Bone marrow (tissue), 2 donors: ENCODE results near the gene GCNA.

Source experiments
- DNase-seq, 2 donors: peaks; one replicate each; lab custom pipeline; 2025; lab: John Stamatoyannopoulos, UW

The GCNA gene, protein sequence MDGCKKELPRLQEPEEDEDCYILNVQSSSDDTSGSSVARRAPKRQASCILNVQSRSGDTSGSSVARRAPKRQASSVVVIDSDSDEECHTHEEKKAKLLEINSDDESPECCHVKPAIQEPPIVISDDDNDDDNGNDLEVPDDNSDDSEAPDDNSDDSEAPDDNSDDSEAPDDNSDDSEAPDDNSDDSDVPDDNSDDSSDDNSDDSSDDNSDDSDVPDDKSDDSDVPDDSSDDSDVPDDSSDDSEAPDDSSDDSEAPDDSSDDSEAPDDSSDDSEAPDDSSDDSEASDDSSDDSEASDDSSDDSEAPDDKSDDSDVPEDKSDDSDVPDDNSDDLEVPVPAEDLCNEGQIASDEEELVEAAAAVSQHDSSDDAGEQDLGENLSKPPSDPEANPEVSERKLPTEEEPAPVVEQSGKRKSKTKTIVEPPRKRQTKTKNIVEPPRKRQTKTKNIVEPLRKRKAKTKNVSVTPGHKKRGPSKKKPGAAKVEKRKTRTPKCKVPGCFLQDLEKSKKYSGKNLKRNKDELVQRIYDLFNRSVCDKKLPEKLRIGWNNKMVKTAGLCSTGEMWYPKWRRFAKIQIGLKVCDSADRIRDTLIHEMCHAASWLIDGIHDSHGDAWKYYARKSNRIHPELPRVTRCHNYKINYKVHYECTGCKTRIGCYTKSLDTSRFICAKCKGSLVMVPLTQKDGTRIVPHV

DNA sequence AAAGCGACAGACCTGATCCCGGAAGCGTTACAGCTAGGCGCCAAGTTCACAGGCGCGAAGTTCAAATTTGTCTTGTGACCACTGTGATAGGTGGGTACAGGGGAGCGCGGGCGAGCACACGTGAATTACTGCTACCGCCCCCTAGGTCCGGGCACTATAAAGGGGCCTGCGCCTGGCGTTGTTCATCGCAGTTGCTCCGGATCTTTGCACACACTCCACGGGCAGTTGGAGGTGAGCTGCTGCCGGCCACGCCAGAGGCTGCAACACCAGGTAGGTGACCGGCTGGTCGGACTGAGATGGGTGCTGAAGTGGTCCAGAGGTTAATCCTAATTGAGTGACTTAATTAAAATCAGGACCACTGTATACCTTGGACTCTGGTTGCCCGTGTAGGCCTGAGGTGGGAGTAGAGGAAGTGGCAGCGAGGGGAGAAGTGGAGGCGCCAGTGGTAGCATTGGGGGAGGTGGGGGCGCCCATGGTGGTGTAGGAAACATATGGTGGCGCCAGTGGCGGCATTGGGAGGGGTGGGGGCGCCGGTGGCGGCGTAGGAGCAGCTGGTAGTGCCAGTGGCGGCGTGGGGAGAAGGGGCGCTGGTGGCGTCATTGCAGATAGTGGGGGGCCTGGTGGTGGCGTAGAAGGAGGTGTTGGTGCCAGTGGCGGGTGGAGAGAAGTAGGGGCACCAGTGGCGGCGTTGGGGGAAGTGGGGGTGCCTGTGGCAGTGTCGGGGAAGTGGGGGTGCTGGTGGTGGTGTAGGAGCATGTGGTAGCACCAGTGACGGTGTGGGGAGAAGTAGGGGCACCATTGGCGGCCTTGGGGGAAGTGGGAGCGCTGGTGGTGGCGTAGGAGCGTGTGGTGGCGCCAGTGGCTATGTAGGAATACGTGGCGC lies at the start of gene GCNA:
Gene GCNA (plus strand): TSS at position 185 of the 883 bp plus-strand sequence. CDS start 2,385 bp downstream, outside the sequence.
- no peak for DNase-seq

DNA sequence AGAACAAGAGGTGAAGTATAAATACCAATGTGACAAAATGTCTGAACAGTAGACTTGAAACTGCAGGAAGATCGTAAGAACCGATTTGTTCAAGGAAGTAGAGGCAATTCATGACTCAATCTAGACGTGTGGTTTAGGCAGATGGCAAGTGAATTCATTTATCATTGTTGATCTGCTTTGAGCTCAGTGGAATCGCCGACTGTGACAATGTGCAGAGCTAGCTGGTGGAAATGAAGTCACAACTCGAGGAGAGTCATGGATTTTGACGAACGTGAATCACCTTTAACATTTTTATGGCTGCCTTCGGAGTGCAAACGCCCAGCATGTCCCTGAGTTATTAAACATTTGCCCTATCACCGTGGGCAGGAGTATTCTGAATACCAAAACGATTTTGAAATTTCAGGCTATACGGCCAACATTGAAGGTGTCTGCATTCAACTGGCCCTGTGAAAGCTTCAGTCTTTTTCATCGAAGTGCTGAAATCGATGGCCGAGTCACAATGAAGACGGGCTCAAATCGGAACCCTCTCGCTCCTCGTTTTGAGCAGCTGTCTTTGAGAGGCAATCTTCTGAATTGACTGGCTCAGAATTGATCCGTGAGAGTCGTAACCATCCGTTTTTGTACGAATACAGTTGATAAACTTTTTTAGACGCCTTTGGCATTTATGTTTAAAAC lies 46.0 kb upstream of the GCNA start:
- peak; percentile 1 to 86 for DNase-seq

DNA sequence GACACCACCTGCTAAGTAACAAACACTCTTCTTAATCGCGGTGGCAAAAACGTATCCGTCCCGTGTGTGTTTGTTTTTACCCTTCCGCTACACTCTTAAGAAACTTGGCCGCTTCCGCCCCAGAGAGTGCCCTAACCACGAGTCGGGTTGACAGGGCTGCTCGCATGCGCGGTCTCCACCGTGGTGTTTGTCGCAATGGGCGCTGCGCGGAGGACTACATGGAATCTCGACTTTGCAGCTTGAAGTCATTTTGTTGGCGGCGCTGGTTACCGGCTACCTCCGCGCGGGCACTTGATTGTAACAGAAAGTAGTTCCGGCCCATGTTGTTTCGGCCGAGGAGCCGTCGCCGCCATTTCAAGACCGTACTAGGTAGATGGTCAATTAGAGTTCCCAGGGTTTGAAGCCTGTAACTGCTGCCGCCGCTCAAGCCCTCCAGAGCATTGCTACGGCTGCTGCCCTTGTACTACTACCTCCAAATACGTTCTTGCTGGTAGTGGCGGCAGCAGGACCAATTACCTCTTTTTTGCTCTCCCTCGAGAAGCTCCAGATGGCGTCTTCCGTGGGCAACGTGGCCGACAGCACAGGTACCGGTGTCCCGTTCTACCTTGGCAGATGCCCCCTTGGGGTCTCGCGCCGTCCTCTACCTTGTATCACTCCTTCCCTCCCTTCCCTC lies 45.3 kb upstream of the GCNA start, which contains the start of gene OGT:
Gene OGT (plus strand): TSS at position 352 of the 673 bp plus-strand sequence. CDS start 196 bp downstream, at position 548.
- peak; percentile 64 to 89 for DNase-seq

DNA sequence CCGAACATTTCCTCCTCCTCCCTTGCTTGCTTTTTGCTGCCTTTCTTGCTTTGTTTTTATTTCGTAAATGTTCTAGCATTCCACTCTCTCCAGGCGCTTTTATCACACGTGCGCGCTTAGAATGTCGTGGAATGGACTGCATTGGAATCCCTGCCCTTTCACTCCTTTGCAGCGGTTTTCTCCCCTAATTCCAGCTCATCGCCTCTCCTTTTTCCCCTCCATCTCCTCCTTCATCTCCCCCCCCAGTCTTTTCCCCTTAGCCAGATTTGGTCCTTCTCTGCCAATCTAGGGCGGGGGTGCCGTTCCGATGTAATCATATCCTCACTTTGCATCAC lies 44.8 kb upstream of the GCNA start:
- no peak for DNase-seq

DNA sequence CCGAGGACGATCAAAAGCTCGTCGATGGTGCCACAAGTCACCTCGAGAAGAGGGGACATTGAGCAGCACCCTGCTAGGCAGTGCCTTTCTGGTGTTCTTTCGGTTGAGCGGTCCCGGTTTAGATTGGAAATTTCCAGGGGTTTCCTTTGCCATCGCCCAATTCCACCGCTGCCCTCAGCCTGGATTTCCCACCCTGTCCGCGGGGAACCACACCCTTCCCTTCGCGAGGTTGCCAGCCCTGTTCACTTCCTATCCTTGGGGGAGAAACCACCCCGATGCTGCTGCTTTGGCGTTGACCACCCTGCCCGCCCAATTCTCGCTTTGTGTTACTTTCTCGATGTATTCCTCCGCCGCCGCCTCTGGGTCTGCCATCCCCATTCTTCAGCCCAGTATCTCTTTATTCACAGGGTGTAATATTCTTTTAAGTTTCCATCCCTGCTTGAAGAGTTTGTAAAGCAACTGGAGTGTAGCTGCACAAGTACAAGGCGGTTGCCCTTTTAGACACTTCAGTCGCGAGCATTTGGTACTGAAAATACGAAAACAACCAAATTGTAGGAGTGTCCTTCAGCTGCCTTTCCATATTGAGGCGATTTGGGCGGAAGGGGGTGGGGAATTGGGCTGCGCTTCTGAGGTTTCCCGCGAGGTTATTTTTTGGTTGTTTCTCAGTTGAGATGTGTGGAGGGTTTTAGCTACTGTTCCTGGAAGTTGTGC lies 44.2 kb upstream of the GCNA start:
- peak in 1 of 2 donors; percentile 9 for DNase-seq

DNA sequence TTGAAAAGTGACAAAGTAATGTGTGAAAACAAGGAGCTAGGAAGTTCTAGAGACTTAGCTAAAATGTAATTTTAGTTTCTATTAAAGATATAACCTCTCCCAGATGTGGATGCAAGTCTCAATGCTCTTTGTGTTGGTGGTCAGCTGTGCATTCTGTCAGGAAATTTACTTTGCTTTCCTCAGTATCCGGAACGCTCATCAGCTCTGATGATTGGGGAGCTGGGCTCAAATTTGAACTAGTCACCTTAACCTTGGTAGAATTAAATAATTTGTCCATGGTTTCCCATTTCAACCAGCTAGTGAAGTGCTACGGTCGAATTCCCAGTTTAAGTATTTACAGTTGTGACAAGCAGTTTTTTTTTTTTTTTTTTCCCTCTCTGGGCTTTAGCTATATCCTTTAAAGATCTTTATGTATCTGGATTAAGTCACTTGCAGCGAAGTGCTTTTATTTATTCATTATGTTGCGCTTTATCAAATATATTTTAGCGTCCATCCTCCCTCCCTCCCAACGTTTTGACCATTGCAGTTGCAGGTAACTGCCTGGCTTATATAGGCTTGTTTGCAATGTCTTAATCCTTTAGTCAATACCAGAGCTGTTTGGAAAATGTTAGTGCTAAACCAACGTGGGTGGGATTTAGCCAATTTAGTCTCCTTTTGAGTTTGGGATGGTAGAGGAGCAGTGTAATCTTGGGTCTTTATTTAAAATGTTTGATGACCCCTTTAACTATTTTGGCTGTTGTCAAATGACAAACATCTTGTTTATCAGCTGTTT lies 43.3 kb upstream of the GCNA start:
- DNase-seq = no peak

DNA sequence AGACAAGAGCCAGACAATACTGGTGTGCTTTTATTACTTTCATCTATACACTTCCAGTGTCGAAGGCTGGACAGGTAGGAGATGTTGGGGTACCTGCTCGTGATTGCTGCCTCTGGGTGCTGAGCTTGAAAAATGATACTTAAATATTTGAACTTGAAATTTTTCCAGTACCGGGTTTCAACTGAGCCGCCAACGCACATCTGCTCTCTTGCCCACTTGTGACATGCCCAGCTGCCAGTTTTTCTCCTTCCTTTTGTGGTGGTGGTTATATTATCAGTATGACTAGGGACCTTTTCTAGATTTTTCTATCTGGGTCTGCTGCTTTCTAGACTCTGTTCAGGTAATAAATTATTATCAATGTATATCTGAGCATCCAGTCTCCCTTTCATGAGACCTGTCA lies 42.0 kb upstream of the GCNA start:
- no peak for DNase-seq

DNA sequence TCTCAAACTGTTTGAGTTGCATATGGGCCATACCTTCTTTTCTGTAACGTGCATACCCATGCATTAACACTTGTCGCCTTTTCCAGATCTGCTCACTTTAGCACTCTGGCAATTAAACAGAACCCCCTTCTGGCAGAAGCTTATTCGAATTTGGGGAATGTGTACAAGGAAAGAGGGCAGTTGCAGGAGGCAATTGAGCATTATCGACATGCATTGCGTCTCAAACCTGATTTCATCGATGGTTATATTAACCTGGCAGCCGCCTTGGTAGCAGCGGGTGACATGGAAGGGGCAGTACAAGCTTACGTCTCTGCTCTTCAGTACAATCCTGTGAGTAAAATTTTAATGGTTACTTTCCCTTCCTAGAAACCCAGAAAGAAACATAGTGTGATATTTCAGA lies 40.5 kb upstream of the GCNA start:
- DNase-seq = no peak

DNA sequence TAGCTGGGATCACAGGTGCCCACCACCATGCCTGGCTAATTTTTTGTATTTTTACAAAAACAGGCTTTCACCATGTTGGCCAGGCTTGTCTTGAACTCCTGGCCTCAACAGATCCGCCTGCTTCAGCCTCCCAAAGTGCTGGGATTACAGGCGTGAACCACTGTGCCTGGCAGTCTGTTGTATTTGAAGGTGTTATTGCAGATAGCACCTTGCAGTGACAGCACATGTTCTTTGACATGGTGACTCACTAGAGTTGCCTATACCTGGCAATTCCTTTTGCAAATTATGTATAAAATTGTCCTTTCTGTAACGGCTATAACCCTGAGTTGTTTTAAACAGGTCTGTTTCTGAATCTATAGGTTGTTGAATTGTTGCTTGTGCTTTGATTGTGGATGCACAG lies 37.4 kb upstream of the GCNA start:
- DNase-seq = no peak

DNA sequence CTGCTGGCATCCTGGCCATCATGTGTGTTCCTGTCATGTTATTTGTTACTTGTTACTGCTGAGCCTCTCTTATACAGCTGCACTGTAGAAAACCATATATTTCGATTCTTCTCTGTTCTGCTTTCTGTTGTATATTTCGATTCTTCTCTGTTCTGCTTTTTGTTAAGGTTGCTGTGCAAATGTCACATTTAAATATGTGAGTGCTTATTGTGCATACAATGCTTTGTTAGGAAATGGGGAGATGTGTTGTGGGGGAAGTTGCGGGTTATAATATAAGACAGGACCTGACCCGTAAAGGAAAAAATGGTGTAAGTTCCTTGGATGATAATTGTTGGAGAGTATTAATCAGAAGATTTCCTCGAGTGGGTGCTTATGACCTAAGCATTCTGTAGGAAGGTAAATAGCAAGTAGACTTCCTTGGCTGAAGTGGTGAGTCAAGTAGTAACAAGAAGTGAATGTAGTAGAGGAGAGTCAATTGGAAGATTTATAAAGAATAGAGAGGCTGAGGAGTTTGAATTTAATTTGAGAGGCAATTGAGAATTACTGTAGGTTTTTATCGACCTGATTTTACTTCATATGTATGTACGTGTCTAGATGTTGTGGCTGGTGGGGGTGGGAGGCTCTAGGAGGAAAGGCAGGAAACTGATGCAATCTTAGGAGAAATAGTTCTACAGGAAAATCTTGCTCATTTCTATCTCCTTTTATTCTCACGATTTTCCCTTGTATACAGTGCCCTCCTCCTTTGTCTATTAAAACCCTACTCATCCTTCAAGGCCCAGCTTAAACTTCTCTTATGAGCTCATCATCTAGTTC lies 36.8 kb upstream of the GCNA start:
- no peak for DNase-seq

DNA sequence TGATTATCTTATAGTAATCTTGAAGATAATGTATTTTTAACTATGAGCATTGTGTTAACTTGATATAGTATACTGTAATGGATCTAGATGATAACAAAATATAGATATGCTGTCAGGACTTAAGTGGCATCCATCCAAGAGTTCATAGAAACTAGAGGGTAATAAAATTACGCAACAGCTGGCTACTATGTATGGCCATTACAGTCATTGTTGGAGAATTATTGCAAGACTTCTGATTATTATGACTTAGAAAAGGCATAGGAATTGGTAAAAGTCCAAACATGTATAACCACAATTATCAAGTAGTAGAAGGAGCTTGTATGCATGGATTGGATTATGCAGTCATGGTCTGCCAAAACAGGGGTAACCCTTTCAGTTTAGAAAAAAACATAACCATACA lies 35.8 kb upstream of the GCNA start:
- DNase-seq = no peak

DNA sequence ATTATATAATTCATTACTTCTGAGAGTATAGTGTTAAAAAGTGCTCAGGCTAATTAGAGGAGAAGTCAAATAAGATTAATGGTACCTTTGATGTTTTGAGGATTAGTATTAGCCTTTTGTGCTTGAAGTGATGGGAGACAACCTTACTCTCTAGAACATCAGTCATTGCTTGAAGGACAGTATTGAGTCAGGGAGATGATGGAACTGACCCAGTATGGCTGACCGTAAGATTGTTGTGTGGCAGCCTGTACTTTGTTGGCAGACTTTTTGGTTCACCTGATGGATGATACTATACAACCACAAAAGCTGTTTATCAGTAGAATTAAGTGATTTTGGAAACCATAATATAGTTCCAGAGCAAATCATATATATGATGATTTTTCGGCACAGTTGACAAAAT lies 35.4 kb upstream of the GCNA start:
- no peak for DNase-seq

DNA sequence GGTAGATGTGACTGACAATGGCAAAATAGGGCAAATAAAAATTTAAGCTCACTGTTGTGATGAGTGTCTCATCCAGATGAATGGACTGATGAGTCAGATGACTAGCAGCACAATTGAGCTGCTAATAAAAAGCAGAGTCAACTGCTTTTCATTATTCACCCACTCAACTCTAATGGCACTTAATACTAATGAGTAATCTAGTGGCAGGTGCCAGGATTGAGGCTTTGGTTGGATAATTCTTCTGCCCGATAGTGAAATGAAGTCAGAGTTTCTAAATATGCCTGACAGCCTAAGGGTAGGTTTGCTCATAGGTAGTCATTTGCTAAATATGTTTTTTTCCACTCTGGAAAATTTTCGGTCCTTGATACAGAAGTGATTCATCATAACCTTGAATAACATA lies 34.9 kb upstream of the GCNA start:
- no peak for DNase-seq

DNA sequence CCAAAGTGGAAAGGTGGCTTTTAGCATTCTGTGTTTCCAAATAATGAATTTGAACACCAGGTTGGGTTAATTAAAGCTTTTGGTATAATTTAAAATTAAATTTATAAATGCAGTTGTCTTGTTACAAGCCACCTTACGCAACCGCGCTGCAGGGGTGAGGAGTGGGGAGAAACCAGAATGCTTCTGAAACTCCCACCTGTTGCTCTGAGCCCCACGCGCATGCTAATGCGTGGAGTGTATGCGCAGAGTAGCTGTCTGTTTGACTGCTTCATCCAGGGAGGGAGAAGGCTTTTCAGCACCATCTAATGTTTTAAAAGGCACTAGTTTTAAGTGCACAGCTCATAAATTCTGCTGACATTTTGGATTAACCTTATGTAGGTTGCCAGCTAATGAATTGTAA lies 32.9 kb upstream of the GCNA start:
- DNase-seq = no peak

DNA sequence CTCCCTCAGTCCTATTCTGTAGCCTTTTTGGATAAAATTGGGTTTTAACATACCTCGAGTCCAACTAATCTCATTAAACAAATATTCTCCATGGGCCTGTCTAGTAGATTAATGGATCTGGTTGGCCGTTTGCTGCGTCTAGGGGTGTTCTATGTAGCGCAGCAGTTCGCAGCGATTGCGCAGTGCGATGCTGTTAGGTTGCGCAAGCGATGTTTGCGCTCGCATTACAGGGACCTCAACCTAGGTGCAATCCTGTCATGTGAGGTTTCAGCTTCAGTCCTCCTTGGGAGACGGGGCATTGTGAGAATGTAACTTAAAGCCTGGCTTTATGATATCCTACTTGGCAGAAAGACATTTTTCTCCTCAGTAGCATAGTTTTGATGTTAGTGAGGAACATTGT lies 31.4 kb upstream of the GCNA start:
- no peak for DNase-seq

DNA sequence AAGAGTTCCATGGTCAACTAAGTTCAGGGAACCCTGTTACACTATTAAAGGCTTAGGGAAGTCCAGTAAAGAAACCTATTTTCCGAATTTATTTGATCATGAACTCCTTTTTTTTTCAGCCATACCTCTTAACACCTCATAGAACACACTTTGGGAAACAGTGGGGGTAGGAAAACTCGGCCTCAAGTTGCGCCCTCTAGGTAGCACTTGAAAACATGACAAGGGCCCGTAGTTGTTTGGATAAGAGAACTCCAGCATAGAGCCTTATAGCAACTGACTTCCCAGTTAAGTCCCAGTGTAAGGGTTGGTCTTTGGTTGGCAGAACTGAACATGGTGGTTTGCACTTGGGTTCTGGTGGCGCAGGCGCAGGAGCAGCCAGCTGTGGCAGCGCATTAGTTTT lies 30.9 kb upstream of the GCNA start:
- no peak for DNase-seq

DNA sequence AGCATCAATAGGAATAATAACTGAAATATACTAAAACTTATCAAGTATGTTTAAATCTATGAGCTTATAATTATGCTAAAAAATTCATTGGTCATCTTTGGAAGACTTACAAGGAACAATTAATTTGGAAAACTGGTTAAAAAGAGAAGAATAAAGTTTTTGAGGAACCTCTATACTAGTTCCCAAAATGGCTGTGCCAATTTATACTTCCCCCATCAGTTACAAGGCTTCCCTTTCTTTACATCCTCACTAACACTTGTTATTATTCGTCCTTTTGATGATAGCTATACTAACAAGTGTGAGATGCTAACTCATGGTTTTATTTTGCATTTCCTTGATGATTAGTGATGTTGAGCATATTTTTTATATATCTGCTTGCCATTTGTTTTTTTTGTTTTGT lies 28.3 kb upstream of the GCNA start:
- DNase-seq = no peak

DNA sequence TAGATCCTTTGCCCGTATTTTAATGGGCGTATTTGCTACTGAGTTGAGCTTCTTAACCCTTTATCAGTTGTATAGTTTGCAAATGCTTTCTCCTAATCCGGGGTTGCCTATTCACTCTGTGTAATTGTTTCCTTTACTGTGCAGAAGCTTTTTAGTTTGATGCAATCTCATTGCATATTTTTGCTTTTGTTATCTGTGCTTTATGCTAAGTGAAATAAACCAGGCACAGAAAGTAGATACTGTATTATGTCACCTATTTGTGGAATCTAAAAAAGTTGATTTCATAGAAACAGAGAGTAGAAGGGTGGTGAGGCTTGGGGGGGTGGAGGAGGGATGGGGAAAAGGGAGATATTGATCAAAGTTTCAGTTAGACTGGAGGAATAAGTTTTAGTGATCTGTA lies 27.7 kb upstream of the GCNA start:
- no peak for DNase-seq

DNA sequence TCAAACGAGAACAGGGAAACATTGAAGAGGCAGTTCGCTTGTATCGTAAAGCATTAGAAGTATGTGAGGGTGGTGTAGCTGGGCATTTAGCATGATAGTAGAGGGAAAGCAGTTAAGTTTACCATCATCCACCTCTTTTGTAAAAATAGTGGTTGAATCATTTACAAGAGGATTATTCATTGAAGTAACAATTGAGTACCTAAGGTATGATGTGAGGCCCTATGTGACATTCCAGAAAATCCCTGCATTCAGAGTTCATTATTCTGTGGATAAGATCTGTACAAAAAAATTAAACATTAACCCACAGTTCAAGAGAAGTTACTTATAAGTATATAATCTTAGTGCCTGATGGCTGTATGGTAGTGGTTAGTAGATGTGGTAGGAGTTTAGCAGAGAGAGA lies 22.2 kb upstream of the GCNA start:
- no peak for DNase-seq
